SK-MEL-5 (cell line): Measurements from ENCODE around the gene CCDC192. TPM values are rescaled to one million over a fixed set of nuclear protein-coding genes. Genes with fewer than 3 reads are reported as not detected.
"Not testable (repeated sequence)": the region's sequence is repeated elsewhere in the genome, so short reads cannot be mapped to it uniquely, and the experiment has no call there.

Experiments used
- DNase-seq: peaks from one replicate; pipeline ENCODE4 v3.0.0-alpha.2; 2016; ENCODE audit warnings: low read depth, low spot score
- in situ Hi-C: cut with HindIII; loops from 2 replicates; pipeline ENCODE4 v1.10.0; 2016; ENCODE audit warnings: low sequenced_read_pairs, high pct_unique_total_duplicates, low pct_unique_long_range_greater_than_20kb
- total RNA-seq: library from RNA; depleted of rRNA; stranded (reverse); fragments of >200 nt; shearing (Covaris generic); gene quantifications from 2 replicates; pipeline ENCODE4 v1.2.3, GENCODE V29; 2014

Gene CCDC192
- total RNA-seq, 1 experiment from 2014 or later = not detected

- DNase-seq = no peak
- in situ Hi-C loops = no loop called here
Measured at GRCh38 chr5:127694518-127695171, 8.5 kb upstream of the CCDC192 start.

- DNase-seq = no peak
- in situ Hi-C loops = no loop called here
Measured at GRCh38 chr5:127695346-127695745, 7.8 kb upstream of the CCDC192 start.

DNA sequence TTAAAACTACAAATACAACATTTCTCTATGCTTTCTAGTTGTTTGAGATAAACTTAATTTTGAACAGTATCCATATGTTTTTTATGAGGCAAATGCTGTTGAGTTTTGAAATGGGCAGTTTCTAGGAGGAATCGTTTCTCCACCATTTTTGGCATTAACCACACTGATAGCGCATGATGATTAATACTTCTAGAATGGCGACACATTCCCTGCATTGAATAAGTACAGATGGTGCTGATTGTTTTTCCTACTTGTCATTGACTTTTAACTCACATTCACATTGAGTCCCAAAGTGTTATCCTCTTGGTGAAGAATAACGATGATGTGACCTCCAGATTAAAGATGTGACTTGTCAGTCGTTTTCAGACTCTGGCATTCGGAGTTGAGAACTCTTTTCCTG lies 6.5 kb upstream of the CCDC192 start:
- DNase-seq = no peak
- in situ Hi-C loops = no loop called here

GRCh38 chr5:127697894-127698600 lies 5.1 kb upstream of the CCDC192 start:
- no peak for DNase-seq
- in situ Hi-C loops = no loop called here

DNA sequence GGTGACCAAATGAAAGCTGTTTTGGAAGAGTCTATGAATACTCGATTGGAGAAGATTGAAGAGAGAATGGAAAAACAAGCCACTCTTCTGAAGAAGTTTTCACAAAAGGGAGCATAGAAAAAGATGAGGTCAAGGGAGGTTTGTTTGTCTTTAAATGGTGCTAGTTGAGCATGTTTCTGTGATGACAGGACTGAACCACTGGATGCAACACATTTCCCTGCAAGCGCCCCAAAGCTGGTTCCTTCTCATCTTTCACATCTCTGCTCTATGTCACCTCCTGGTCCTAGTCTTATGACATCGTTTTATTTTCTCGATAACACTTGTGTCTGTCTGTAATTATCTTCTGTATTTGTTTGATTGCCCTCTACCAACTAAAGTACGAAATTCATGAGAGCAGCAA lies 3.8 kb upstream of the CCDC192 start:
- DNase-seq = no peak
- in situ Hi-C loops = no loop called here

- in situ Hi-C loops = no loop called here
- no peak for DNase-seq
Measured at GRCh38 chr5:127700237-127700766, 2.9 kb upstream of the CCDC192 start.

DNA sequence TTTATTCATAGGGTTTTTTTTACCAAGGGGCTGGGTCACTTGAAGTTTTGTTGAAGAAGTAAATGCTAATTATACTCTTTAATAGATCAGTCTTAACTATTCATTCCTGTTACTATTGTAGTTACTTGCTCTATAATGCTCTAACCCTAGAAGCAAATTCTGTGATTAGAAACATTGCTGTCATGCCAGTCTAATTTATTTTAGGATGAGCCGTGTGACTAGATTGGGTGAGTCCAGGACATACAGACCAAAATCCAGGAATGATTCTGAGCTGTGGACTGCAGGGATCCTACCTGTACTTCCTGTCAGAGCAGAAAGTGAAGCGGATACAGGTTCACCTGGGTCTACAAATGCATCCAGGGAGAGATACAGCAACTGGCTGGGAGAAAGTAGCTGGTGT lies 757 bp upstream of the CCDC192 start:
- in situ Hi-C loops = no loop called here
- no peak for DNase-seq

- peak; percentile 18 for DNase-seq
- in situ Hi-C loops = no loop called here
Measured at GRCh38 chr5:127705120-127705892, 2.1 kb downstream of the CCDC192 start.

GRCh38 chr5:127706691-127707090 lies 3.5 kb downstream of the CCDC192 start:
- DNase-seq = no peak
- in situ Hi-C loops = no loop called here

DNA sequence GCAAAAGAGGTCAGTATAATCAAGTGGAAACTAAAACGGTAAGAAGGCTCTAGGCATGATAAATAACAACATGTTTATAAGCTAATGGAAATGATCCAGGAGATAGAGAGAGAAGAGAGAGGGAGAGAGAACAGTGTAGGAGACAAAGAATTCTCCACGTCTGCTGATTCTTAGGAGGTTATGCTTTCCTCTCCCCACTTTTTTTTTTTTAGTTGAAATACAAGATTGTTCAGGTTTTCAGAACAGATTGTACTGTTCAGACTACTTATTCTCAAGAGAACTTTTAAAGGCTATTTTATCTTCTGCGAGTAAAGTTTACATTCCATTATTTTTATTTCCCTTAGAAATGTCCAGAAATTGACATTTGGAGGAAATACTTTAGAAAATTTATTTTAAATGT lies 4.0 kb downstream of the CCDC192 start:
- no peak for DNase-seq
- in situ Hi-C loops = no loop called here

GRCh38 chr5:127713083-127713482 lies 9.9 kb downstream of the CCDC192 start:
- DNase-seq, in situ Hi-C loops: not testable (repeated sequence)

- in situ Hi-C loops = no loop called here
Measured at GRCh38 chr5:127718181-127718580, 15.0 kb downstream of the CCDC192 start.

GRCh38 chr5:127723571-127723970 lies 20.4 kb downstream of the CCDC192 start:
- in situ Hi-C loops = no loop called here

More at GRCh38 chr5:127718181-127718580, 15.0 kb downstream of the CCDC192 start:
- no peak for DNase-seq

GRCh38 chr5:127725673-127726072 lies 22.5 kb downstream of the CCDC192 start:
- no peak for DNase-seq
- in situ Hi-C loops = no loop called here

More at GRCh38 chr5:127723571-127723970, 20.4 kb downstream of the CCDC192 start:
- DNase-seq = no peak

GRCh38 chr5:127732963-127733362 lies 29.8 kb downstream of the CCDC192 start:
- DNase-seq = no peak
- in situ Hi-C loops = no loop called here

GRCh38 chr5:127739348-127739747 lies 36.2 kb downstream of the CCDC192 start:
- in situ Hi-C loops = not testable (repeated sequence)

GRCh38 chr5:127739807-127740384 lies 36.7 kb downstream of the CCDC192 start:
- in situ Hi-C loops = no loop called here
- DNase-seq = no peak

More at GRCh38 chr5:127739348-127739747, 36.2 kb downstream of the CCDC192 start:
- not testable (repeated sequence) for DNase-seq

GRCh38 chr5:127741412-127741811 lies 38.2 kb downstream of the CCDC192 start:
- in situ Hi-C loops = no loop called here
- no peak for DNase-seq
